Thoracic aorta (tissue), 2 donors: ENCODE results near the gene MYMX. TPM values are rescaled to one million over a fixed set of nuclear protein-coding genes. Genes with fewer than 3 reads are reported as not detected.

Source experiments
- ATAC-seq: fragments of 150-250 bp; one replicate; pipeline ENCODE4 v1.8.0; 2017; ENCODE audit warnings: low read depth; ENCODE audit not compliant: insufficient number of reproducible peaks, low FRiP score
- DNase-seq: peaks from one replicate; pipeline ENCODE4 v3.0.0-alpha.2; 2020; ENCODE audit warnings: low spot score
- H3K27ac ChIP-seq, 2 donors: fragments of 200-600 bp; sonication (generic); 1 replicate in 1 of 2; 2 replicates in 1 of 2; pipeline ENCODE4 v1.5.1; 2016; ENCODE audit warnings: mild to moderate bottlenecking in 2 of 2, moderate library complexity in 2 of 2
- H3K27me3 ChIP-seq: fragments of 200-600 bp; sonication (generic); replicated peaks from 2 replicates; pipeline ENCODE4 v1.6.0; 2016; ENCODE audit warnings: mild to moderate bottlenecking; ENCODE audit not compliant: insufficient read depth
- H3K36me3 ChIP-seq: fragments of 200-600 bp; sonication (generic); one replicate; pipeline ENCODE4 v1.5.1; 2016
- H3K4me1 ChIP-seq, 2 donors: fragments of 200-600 bp; sonication (generic); 1 replicate in 1 of 2; 2 replicates in 1 of 2; pipeline versions ENCODE4 v1.5.1 to v1.6.0; 2016; ENCODE audit warnings: low read depth in 2 of 2, mild to moderate bottlenecking in 1 of 2; ENCODE audit not compliant: control insufficient read depth in 1 of 2
- H3K4me3 ChIP-seq: fragments of 200-600 bp; sonication (generic); 2 replicates; pipeline ENCODE4 v1.5.1; 2016; ENCODE audit warnings: mild to moderate bottlenecking
- H3K9me3 ChIP-seq: fragments of 200-600 bp; sonication (generic); 2 replicates; pipeline ENCODE4 v1.5.1; 2016
- total RNA-seq, 2 donors: library from RNA; depleted of rRNA; stranded (reverse); fragments of >200 nt; gene quantifications; one replicate each; pipeline versions ENCODE4 v1.1.0 to v1.2.3, GENCODE V29; 2016
- TF ChIP-seq, protein P1 (sequence below): fragments of 200-600 bp; sonication (generic); IDR thresholded peaks from one replicate; pipeline ENCODE4 v1.5.1; 2019; ENCODE audit warnings: antibody characterized with exemption

Gene MYMX
- total RNA-seq, 2 donors from 2014 or later, result not detected

DNA sequence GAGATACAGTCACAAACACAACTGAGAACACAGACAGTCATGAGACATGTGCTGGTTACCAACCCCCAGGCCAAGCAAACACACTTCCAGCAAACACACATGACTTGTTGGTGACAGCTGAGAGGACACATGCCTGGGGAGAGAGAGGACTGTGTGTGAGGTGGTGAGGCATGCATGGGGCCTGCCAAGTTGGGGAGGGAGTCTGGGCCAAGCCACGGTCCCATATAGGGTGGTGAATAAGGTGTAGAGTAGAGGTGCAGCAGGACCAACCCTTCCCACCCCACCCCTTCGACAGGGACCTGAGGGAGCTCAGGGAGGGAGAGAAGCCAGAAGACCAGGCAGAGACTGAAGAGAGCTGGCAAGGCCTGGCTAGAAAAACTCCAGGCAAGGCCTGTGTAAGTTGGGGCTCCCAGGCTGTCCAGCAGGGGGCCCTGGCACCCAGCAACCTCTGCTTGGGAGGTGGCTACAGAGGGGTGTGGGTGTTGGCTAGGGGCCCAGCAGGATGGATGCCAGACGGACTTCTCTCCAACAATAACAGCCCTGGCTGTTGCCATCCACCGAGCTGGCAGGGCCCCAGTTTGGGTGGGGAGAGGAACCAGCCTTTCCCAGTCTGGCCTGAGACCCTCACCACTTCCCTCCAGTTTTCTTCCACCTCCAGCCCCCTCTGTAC lies 4.7 kb downstream of the MYMX start:
- TF ChIP-seq, protein P1, sequence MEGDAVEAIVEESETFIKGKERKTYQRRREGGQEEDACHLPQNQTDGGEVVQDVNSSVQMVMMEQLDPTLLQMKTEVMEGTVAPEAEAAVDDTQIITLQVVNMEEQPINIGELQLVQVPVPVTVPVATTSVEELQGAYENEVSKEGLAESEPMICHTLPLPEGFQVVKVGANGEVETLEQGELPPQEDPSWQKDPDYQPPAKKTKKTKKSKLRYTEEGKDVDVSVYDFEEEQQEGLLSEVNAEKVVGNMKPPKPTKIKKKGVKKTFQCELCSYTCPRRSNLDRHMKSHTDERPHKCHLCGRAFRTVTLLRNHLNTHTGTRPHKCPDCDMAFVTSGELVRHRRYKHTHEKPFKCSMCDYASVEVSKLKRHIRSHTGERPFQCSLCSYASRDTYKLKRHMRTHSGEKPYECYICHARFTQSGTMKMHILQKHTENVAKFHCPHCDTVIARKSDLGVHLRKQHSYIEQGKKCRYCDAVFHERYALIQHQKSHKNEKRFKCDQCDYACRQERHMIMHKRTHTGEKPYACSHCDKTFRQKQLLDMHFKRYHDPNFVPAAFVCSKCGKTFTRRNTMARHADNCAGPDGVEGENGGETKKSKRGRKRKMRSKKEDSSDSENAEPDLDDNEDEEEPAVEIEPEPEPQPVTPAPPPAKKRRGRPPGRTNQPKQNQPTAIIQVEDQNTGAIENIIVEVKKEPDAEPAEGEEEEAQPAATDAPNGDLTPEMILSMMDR, result peak; percentile 94
- H3K27me3 ChIP-seq, result no peaks in the 10 kb centered on the region
- H3K36me3 ChIP-seq, result no peaks in the 10 kb centered on the region
- peak overlapping the region; percentile 97 to 98 for H3K27ac ChIP-seq
- ATAC-seq, result peak; percentile 66
- peak; percentile 87 for DNase-seq
- no peaks in the 10 kb centered on the region for H3K9me3 ChIP-seq
- peaks cover 58 to 80% of the 10 kb centered on the region in 2 donors for H3K4me1 ChIP-seq
- H3K4me3 ChIP-seq, result peak overlapping the region; percentile 81

DNA sequence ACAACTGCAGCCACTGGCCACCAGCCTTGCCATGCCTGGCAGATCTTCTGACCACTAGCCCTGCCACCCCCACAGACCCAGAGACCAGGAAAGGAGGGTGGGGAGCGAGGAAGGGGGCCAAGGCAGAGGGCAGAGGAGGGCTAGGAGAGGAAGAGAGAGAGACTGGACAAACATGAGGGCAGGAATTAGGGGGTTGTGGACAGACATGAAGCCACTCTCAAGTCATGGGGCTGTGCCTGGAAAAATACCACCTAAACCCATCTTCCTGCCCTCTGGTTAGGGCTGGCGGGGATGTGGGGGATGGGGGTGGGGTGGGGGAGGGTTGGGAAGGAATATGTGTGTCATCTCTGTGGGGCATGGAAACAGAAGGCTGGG lies 5.2 kb downstream of the MYMX start:
- TF ChIP-seq, protein P1, result no peak
- Histone ChIP-seq H3K9me3 (no peaks in the 10 kb centered on the region), H3K27me3 (no peaks in the 10 kb centered on the region), H3K4me1 (peaks cover 64 to 80% of the 10 kb centered on the region in 2 donors), H3K4me3 (peak overlapping the region; percentile 81), H3K27ac (peak overlapping the region; percentile 97 to 98), H3K36me3 (no peaks in the 10 kb centered on the region)
- ATAC-seq, result no peak
- DNase-seq, result no peak

DNA sequence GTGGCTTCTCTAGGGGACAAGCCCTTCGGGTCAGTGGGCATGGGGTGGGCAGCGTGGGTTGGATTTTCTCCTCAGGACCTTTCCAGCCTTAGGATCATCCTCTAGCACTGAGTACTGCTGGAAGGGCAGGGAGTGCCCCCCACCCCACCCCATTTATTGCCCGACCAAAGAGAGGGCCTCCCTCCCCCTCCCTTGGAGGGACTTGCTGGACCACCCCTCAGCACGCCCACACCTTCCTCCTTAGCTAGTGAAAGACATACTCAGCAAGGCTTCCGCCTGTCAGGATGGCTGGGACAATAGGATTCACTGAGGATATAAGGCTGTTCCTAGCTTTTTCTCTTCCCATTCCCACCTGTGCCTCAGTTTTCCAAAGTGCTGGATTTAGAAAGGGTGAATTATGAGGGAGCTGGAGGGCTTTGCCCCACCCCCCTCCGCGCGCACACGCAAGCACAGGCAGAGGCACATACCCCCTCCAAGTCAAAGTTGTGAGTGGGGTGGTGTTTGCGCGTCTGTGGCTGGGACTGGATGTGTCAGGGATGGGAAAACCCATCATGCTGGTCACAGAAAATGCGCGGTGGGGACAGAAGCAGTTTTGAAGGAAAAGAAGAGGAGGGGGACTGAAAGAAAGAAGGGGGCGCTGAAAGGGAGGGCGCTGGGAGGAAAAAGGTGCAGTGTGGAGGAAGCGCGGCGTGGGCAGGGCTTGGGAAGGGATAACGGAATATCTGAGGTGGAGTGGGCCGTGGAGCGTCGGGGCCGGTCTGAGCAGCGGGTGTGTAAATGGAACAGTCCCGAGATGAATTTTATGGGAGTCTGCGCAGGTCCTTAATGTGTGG lies 6.0 kb downstream of the MYMX start:
- H3K36me3 ChIP-seq, result no peaks in the 10 kb centered on the region
- DNase-seq, result no peak
- no peaks in the 10 kb centered on the region for H3K27me3 ChIP-seq
- H3K9me3 ChIP-seq, result no peaks in the 10 kb centered on the region
- TF ChIP-seq, protein P1, result no peak
- H3K27ac ChIP-seq, result peak overlapping the region; percentile 97 to 98
- peaks cover 67 to 80% of the 10 kb centered on the region in 2 donors for H3K4me1 ChIP-seq
- no peak for ATAC-seq
- H3K4me3 ChIP-seq, result peak overlapping the region; percentile 81

DNA sequence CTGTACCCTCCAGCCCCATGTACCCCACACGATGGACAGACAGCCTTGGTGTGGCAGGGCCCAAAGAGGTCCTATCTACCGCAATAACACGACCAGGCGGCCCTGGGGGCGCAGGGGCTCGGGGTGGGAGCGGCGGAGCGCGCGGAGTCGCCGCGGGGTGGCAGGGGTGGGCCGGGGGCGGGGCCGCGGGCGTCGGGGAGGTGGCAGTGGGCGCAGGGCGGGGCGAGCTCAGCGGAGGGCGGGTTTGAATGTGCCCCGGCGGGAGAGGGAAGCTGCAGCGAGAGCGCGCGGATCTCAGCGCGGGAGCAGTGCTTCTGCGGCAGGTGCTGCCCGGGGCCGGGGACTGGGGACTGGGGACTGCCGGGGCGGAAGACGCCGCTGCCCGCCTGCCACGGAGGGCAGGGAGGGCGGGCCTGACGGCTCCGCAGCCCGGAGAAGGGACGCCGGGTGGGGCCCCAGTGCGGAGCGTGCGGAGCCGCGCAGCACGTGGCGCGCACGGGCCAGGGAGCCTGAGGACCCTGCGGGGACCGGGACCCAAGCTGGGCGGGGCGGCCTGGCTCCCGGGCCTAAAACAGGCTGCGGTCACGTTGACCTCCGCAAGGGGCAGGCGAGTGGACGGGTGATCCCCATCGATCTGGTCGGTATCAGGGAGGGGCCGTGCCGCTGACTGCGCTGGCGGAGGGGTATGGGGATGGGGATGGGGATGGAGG lies 6.7 kb downstream of the MYMX start, which contains the start of gene SLC29A1:
Gene SLC29A1, plus strand, starts transcription at position 277 of the 710 bp plus-strand sequence. CDS start 3,719 bp downstream, outside the sequence.
- TF ChIP-seq, protein P1, result peak; percentile 32
- no peak for ATAC-seq
- Histone ChIP-seq H3K27ac (peak within 1 kb of the TSS; percentile 97 to 98), H3K27me3 (no peaks in the 10 kb centered on the region), H3K4me1 (peaks cover 63 to 80% of the 10 kb centered on the region in 2 donors), H3K36me3 (no peaks in the 10 kb centered on the region), H3K9me3 (no peaks in the 10 kb centered on the region), H3K4me3 (peak within 1 kb of the TSS; percentile 81)
- no peak for DNase-seq
